ENCODE results near the gene SHMT2.

- TF ChIP-seq CTCF (IDR thresholded peaks at IDR 0.05 in 4 of 5, conservative IDR thresholded peaks at IDR 0.05 in 1 of 5) (no peak), POLR2A (IDR thresholded peaks at IDR 0.05) (no peak)
Observed at GRCh38 chr12:57215065-57215464, 14.4 kb upstream of the SHMT2 start.

All from gastrocnemius medialis (tissue), 4 donors.